GM19468 (cell line): Measurements from ENCODE around the gene KDM4C.

Experiments used
- ATAC-seq: cut with Tn5 transposase; IDR thresholded peaks from one replicate; pipeline ENCODE4 v1.9.1; 2021; ENCODE audit warnings: mild to moderate bottlenecking, moderate library complexity, moderate number of reproducible peaks; ENCODE audit not compliant: unreplicated experiment; ENCODE audit errors: extremely low read depth

Gene KDM4C

GRCh38 chr9:7147121-7148090 lies 389.6 kb downstream of the KDM4C start:
- ATAC-seq, result no peak

GRCh38 chr9:7148243-7148765 lies 390.5 kb downstream of the KDM4C start:
- no peak for ATAC-seq

GRCh38 chr9:7149258-7149657 lies 391.5 kb downstream of the KDM4C start:
- no peak for ATAC-seq

- ATAC-seq, result no peak
These were observed 392.5 kb downstream of the KDM4C start for GRCh38 chr9:7150153-7150890.

GRCh38 chr9:7153134-7153533 lies 395.4 kb downstream of the KDM4C start:
- no peak for ATAC-seq

GRCh38 chr9:7153566-7153965 lies 395.8 kb downstream of the KDM4C start:
- no peak for ATAC-seq

GRCh38 chr9:7154003-7154619 lies 396.3 kb downstream of the KDM4C start:
- no peak for ATAC-seq

GRCh38 chr9:7154650-7155049 lies 396.9 kb downstream of the KDM4C start:
- ATAC-seq, result no peak

- ATAC-seq, result no peak
These were observed 403.7 kb downstream of the KDM4C start for GRCh38 chr9:7161469-7161868.

- no peak for ATAC-seq
These were observed 406.2 kb downstream of the KDM4C start for GRCh38 chr9:7163932-7164331.

GRCh38 chr9:7164440-7165330 lies 406.9 kb downstream of the KDM4C start:
- ATAC-seq, result no peak

- ATAC-seq, result no peak
These were observed 407.7 kb downstream of the KDM4C start for GRCh38 chr9:7165331-7165975.

GRCh38 chr9:7166074-7166473 lies 408.3 kb downstream of the KDM4C start:
- ATAC-seq, result no peak

GRCh38 chr9:7169717-7170389 lies 412.1 kb downstream of the KDM4C start:
- ATAC-seq, result no peak

GRCh38 chr9:7171396-7172153 lies 413.8 kb downstream of the KDM4C start:
- ATAC-seq, result no peak

- ATAC-seq, result no peak
These were observed 414.7 kb downstream of the KDM4C start for GRCh38 chr9:7172154-7173115.

- no peak for ATAC-seq
These were observed 415.4 kb downstream of the KDM4C start for GRCh38 chr9:7173139-7173538.
